Measurements from ENCODE around the gene SOHLH2.

SOHLH2 gene

DNA sequence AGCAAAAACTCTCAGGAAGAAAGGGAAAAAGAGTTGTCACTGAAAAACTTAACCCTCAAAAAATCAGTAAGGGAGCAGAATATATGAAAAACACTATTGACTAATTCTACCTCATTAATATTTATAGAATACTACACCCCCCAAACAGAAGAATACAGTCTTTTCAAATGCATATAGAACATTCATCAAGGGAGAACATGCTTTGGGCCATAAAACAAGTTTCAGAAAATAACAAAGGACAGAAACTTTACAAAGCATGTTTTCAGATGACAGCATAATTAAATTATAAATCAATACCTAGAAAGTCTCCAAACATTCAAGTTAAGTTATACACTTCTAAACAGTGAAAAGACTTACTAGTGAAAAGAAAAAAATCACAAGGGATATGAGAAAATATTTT, 30.5 kb downstream of the SOHLH2 start:
- DNase-seq (ENCODE audit: low read depth): no peak

DNA sequence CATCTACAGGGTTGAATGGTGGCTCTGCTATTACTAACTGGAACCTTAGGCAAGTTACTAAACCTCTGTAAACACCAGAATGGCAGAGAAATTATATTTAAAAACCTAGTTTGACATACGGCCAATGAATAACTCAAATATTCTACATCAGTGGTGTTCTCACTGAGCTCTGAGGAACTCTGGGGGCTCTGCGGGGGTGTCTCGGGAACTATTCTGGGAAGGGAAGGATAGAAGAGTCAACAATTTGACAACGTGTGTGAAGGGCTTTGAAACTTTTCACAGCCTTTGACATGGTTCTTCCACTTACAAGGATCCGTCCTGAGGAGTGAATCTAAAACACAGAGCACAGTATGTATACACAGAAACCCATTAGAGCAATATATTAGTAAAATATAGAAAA, 38.7 kb downstream of the SOHLH2 start:
- no peak for DNase-seq (ENCODE audit: low read depth)

GRCh38 chr13:36174923-36175322, 39.4 kb downstream of the SOHLH2 start:
- no peak for DNase-seq (ENCODE audit: low read depth)

- DNase-seq (ENCODE audit: low read depth): no peak
Measured at GRCh38 chr13:36173571-36174322, 40.6 kb downstream of the SOHLH2 start.

DNA sequence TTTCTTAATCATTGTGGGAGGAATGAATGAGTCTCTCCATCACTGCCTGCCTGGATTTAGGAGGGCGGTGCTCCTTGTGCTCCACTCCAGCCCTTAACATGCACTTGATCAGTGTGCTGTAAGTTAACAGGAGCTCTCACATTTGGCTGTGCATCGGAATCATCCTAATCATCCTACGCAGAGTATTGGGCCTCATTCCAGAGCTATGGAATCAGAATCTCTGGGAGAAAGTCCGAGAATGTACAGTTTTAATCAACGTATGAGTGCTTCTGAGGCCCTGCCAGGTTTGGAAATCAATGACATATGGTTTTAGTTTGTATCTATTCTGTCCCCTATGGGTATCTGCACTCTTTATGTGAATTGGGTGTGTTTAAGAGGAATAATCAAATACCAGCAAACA, 48.3 kb downstream of the SOHLH2 start:
- no peak for DNase-seq (ENCODE audit: low read depth)

DNA sequence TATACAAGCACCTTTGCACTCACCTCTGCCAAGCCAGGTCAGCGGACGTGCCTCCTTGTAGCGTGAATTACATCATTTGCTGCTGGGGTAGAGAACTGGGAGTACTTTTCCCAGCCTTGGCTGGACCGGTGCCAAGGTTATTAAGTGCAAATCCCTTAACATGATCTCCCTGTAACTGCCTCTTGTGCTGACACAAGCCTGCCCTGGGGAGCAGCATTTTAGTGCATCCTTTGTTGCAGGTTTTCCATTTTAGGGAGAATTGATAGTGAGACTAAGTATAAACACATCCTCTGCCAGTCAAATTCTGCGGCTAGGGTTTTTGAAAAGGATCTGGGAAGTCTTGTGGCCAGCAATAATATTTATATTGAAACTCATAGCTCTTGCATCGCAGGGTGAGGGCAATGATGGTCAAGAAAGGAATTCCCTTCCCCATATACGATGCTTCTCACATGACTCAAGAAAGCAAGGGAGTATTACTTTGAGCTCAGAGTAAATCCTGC, 50.5 kb downstream of the SOHLH2 start:
- DNase-seq (ENCODE audit: low read depth): no peak

DNA sequence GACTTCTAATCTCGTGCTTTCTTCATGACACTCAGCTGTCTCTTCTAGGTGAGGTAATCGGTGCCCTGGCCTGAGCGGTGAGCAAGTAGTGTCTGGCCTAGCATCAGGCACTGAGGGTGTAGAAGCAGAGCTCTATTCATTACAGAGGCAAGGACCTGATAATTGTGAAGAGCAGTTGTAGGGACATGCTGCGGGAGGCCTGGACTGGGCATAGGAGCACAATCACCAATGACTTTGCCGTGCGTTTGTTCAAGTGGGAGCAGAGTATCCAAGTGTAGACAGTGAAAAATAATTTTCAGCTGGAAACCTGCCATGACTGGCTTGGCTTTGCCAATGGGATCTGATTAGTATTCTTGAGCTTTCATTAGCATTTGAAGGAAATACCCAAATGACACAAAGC, 51.1 kb downstream of the SOHLH2 start:
- no peak for DNase-seq (ENCODE audit: low read depth)

DNA sequence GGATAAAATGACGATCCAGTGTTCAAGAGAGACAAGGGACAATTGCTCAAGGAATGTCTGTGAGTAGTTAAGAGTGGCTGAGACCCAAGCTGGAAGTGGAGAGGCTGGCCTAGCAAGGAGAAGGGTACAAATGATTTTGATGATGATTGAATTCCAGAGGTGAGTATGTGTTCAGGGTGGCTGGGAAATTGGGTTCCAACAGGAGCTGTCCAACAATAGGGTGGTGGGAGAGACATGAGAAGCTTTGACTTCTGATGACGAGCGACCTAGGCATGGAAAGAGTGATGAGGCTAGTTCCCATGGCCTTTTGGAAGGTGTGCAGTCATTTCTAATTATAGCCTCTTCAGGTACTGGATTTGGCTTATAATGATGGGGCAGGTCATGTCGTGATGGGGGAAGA, 54.1 kb downstream of the SOHLH2 start:
- DNase-seq (ENCODE audit: low read depth): no peak

- DNase-seq (ENCODE audit: low read depth): no peak
Measured at GRCh38 chr13:36158611-36159010, 55.7 kb downstream of the SOHLH2 start.

DNA sequence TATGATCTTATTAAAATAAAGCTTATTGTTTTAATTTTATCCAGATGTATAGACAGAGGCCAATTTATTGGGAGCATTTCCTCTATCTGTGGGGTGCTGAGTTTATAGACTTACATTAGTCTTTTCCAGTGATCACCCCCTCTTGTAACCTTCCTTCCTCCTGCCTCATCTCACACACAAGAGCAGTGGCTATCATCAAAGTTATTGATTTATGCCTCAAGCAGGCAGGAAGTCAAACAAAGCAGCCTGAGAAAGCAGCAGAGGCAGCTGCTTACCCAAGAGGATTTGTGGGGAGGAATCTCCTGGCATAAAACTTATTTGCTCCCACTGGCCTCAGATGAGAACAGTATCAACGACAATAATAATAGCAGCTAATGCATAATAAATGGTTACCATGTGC, 56.9 kb downstream of the SOHLH2 start:
- no peak for DNase-seq (ENCODE audit: low read depth)

- no peak for DNase-seq (ENCODE audit: low read depth)
Measured at GRCh38 chr13:36154567-36155291, 59.6 kb downstream of the SOHLH2 start.

GRCh38 chr13:36151591-36151990, 62.8 kb downstream of the SOHLH2 start:
- no peak for DNase-seq (ENCODE audit: low read depth)

DNA sequence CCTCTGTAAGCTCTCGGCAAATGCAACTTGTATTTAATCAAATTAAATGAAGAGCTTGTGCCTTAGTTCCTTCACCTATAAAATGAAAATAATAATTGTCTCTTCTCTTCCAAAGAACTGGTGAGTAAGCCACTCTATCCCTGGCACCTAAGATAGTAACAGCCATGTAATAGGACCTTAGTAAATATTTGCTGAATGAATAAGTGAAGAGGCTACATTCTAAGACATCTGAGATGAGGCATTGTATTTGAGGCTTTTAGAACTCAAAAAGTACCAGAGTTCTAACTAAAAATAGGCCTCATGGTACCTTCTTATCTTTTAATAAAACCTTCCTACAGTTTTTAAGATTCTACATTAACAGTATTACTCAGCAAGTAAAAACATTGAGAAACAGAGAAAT, 65.9 kb downstream of the SOHLH2 start:
- DNase-seq (ENCODE audit: low read depth): no peak

DNA sequence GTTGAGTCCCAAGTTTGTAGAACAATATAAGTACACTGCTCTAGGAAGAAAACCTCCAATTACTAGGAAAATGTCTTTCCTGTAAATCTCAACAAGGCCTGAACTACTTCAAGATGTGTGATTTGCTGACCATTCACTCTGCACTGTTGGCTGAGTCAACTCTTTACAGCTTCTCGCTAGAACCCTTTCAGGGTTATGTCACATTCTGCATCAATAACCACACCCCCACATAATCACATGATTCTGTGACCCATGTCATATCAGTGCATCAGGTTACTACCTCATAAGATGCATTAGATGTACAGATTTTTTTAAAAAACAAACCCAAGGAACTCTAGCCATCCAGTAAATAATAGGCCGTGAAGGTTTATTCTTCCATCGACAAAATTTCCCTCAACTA, 67.0 kb downstream of the SOHLH2 start:
- no peak for DNase-seq (ENCODE audit: low read depth)

DNA sequence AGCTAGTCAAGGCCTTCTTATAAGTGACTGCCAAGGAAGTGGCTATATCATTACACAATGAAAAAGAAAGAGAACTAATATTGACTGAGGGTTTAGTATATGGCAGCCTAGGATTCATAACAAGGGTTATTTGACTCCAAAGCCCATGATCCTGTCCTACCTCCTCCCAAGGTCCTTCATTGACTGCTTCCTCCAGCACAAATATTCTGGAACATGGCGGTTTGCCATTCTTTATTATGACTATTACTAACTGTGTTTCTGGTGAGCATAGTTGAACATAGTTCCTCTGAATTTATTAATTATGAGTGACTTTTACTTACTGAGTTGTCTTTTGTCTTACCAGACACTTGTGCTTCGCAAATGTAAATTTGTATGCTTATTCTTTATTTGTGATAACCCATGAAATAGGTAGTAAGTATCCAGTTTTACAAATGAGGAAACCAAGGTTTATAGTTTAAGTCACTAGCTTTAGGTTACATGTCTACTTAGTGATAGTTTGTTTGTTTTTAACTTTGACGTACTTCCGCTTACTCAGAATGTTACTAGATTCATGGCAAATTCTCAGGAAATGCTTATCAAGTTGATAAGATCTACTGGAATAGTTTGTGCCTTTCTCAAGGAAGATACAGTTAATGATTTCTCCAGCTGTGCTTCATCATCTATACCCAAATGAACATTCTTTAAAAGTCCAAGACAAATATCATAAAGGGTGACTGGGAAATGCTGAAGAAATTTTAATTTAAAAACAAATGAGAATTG, 67.7 kb downstream of the SOHLH2 start:
- no peak for DNase-seq (ENCODE audit: low read depth)

DNA sequence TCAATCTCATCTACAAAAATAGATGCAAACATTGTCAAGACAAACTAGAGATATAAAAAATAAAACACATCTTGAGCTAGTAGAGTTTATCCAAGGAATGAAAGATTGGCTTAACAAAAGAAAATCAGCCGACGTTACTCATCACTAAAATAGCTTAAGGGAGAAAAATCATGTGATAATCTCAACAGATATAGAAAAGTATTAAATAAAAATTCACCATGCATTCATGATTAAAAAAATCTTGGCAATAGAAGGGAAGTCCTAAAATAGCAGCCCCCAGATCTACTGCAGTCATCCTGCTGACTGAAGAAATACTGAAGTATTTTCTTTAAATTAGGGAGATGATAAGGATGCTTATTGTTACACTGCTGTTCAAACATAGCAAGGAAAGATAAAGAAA, 70.6 kb downstream of the SOHLH2 start:
- no peak for DNase-seq (ENCODE audit: low read depth)

GRCh38 chr13:36142735-36143134, 71.6 kb downstream of the SOHLH2 start:
- no peak for DNase-seq (ENCODE audit: low read depth)

GRCh38 chr13:36135876-36136275, 78.5 kb downstream of the SOHLH2 start:
- no peak for DNase-seq (ENCODE audit: low read depth)

DNA sequence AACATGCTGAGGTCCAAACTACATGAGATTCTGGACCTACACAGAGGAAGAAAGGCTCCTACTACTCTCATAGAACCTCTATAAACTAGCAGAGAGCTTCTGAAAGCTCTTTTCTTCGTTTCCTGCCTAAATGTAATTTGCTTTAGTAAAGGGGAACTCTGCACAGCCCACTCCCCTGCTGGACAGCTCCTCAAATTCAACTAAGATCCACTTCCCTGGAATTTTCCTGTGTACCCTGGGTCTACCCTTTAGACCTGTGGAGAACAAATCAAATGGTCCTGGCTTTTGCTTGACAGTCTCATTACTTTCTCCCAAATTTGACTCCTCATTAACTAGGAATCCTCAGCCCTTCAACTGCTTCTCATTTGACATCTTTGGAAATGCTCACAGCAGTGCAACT, 79.7 kb downstream of the SOHLH2 start:
- DNase-seq (ENCODE audit: low read depth): no peak

- DNase-seq (ENCODE audit: low read depth): no peak
Measured at GRCh38 chr13:36133950-36134626, 80.3 kb downstream of the SOHLH2 start.

DNA sequence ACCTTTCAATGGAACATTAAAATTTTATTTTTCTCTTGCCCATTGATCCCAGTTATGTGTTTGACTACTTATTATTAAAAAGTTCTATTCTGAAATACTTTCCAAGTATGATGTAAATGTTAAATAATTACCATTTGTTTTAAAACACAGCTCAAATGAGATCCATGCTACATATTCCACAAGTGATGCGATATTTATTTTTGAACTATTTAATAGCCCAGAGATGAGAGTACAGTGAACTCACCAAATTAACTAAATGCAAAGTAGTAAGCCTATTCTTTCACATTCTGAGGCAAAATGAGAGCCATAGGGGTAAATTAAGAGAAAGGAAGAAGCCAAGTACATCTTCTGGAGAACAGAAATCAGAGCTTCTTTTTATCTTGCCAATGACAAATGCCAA, 82.0 kb downstream of the SOHLH2 start:
- DNase-seq (ENCODE audit: low read depth): no peak

DNA sequence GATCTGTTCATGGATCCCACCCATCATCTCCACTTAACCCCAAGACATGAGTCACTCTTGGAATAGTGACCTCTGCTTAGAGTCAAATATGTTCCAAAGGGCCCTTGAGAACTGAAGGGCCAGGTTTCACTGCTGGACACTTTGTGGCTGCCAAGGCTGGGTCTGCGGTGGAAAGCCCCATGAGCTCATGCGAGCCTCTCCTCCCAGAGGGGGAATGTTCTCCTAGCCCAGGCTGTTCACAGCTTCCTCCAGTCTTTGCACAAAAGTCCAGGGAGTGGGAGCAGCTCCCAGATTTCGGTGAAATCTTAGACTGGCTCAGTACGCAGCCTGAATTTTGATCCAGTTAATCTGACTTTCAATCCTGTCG, 82.4 kb downstream of the SOHLH2 start:
- DNase-seq (ENCODE audit: low read depth): no peak

Data from CMK (cell line).